Activated CD4-positive, CD25-positive, alpha-beta regulatory T cell treated with anti-CD3 and anti-CD28 coated beads, Interleukin-2, amount 50 U/mL, for 24 hours (primary cell): Measurements from ENCODE around the gene LBX2.
"Not testable (repeated sequence)": the region's sequence is repeated elsewhere in the genome, so short reads cannot be mapped to it uniquely, and the experiment has no call there.

Source experiments
- ATAC-seq, 2 donors: fragments of 150-1000 bp; cut with Tn5 transposase; one replicate each; pipeline ENCODE4 v1.10.0; 2021; ENCODE audit warnings: mild to moderate bottlenecking in 1 of 2, moderate library complexity in 1 of 2

The LBX2 gene

GRCh38 chr2:74482801-74483674 lies 16.4 kb downstream of the LBX2 start, which contains the start of the genes CCDC142 and TTC31:
CCDC142 (minus strand) TSS chr2:74482998; CDS start chr2:74482837, 161 bp downstream.
TTC31 (plus strand) TSS chr2:74483081; CDS start chr2:74483096, 15 bp downstream.
- peak; percentile 93 to 95 for ATAC-seq

DNA sequence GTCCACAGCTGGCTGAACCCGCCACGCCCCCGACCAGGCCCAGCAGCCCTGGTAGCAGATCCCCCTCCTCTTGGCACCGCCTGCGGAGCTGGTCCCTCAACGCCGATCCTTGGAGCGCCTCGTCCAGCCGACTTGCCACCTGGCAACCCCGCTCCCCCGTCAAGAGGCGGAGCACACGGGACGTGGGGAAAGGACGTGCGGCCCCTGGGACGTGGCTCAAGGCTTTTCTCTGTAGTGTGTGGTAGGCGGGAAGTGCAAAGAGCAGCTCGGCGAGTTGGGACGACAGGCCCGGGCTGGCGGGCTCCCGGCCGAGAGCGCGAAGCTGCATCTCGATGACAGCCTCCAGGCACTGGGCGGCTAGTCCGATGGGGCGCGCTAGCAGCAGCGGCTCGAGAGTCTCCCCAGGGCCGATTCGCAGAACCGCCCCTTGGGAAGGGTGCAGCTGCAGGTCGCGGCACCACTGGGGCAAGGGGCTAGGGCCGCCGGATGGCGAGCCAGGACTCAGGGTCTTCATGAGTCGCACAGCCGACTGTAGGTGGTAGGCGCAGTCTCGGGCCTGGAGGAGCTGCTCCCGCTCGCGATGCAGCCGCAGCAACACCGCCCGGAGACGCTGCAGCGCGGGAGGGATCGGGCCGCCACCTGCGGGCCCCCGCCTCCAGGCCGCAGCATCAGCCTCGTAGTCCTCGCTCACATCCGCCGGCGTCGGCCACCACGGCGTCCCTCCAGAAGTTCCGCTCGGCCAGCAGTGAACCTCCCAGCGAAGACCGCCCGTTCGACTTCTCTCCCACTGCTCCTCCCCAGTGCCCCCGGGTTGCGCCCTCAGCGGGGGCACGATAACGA lies 17.2 kb downstream of the LBX2 start:
- peak; percentile 47 to 49 for ATAC-seq

- no peak for ATAC-seq
Observed at GRCh38 chr2:74481431-74481830, 18.0 kb downstream of the LBX2 start.

GRCh38 chr2:74474899-74475298 lies 24.5 kb downstream of the LBX2 start:
- no peak for ATAC-seq

- no peak for ATAC-seq
Observed at GRCh38 chr2:74474481-74474880, 24.9 kb downstream of the LBX2 start.

- ATAC-seq, result no peak
Observed at GRCh38 chr2:74472945-74473258, 26.5 kb downstream of the LBX2 start.

- ATAC-seq, result peak; percentile 94 to 97
Observed at GRCh38 chr2:74472086-74472944, 27.1 kb downstream of the LBX2 start, which contains the start of gene MRPL53. MRPL53 (minus strand) TSS chr2:74472680; CDS start chr2:74472660, 20 bp downstream.

DNA sequence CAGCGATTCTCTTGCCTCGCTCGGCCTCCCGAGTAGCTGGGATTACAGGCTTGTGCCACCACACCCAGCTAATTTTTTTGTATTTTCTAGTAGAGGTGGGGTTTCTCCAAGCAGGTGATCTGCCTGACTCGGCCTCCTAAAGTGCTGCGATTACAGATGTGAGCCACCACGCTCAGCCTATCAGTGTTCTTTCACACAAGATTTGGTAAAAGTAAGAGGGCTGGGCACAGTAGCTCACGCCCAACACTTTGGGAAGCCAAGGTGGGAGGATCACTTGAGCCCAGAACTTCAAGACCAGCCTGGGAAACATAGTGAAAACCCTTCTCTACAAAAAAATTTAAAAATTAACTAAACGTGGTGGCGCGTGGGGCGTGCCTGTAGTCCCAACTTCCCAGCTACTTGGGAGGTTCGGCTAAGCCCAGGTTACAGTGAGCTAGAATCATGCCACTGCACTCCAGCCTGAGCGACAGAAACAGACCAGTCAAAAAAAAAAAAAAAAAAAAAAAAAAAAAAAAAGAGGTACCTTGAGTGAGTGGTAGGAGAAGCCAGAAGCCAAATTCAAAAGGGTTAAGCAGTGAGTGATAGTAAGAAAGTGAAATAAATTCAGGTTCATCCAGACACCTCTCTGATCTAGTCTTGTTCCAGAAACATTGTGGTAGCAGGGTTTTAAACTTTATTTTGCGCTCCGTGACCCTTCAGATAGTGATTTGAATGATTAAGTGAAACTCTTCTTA lies 27.9 kb downstream of the LBX2 start:
- peak in 1 of 2 donors; percentile 1 for ATAC-seq

DNA sequence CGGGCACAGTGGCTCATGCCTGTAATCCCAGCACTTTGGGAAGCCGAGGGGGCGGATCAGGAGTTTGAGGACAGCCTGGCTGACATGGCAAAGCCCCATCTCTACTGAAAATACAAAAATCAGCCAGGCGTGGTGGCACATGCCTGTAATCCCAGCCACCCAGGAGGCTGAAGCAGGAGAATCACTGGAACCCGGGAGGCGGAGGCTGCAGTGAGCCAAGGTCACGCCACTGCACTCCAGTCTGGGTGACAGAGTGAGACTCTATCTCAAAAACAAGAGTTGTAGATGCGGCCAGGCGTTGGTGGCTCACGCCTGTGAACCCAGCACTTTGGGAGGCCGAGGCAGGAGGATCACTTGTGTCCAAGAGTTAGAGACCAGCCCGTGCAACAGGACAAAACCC lies 28.7 kb downstream of the LBX2 start:
- ATAC-seq, result not testable (repeated sequence)

DNA sequence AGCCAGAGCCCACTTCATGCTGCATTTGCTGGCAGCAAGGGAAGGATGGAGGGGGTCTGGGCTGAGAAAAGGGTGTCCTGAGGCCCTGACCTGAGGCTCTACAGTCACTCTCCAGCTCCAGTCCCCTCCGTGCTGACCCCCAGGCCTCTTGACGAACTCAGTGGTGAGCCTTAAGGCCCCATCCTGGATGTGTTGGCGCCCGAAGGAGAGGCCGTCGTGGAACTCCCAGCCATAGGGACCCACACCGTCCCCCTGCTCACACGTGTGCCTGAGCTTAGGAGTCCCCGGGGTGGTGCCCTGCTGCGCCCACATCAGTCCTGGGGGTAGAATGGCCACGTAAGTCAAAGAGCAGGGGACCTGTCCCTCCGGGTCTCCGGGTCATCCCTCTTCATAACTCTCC lies 35.0 kb downstream of the LBX2 start:
- ATAC-seq, result no peak

GRCh38 chr2:74462786-74463105 lies 36.7 kb downstream of the LBX2 start:
- no peak for ATAC-seq

DNA sequence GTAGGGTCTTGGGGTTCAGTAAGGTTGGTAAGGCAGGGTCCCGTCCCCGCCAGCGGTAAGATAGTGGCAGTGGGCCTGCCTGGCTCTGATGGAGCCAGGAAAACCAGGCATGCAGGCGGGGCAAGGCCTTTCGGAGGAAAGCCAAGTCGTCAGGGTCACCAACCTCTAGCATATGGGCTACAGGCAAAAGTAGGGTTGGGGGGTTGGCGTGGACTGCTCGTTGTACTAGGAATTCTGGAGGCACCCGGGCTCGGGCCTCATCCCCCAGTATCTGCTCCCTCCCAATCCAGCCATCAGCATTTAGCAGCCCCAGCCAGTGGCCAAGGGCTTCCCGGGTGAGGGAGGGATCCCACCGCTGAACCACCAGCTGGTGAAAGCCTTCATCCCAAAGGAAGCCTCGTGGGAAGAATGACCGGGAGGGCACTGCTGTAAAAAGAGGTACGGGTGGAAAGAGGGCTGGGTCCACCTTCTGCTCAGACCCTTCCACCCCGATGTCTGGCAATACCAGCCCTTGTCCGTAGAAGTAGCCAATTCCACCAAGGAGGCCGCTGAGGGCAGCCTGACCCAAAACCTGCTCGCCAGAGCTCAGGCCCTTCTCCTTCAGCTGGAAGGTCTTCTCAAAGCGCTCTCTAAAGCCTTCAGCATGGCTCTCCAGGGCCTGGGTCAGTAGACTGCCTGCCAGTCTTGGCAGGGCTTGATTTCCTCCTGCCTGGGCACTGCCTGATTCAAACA lies 37.2 kb downstream of the LBX2 start:
- ATAC-seq, result no peak

DNA sequence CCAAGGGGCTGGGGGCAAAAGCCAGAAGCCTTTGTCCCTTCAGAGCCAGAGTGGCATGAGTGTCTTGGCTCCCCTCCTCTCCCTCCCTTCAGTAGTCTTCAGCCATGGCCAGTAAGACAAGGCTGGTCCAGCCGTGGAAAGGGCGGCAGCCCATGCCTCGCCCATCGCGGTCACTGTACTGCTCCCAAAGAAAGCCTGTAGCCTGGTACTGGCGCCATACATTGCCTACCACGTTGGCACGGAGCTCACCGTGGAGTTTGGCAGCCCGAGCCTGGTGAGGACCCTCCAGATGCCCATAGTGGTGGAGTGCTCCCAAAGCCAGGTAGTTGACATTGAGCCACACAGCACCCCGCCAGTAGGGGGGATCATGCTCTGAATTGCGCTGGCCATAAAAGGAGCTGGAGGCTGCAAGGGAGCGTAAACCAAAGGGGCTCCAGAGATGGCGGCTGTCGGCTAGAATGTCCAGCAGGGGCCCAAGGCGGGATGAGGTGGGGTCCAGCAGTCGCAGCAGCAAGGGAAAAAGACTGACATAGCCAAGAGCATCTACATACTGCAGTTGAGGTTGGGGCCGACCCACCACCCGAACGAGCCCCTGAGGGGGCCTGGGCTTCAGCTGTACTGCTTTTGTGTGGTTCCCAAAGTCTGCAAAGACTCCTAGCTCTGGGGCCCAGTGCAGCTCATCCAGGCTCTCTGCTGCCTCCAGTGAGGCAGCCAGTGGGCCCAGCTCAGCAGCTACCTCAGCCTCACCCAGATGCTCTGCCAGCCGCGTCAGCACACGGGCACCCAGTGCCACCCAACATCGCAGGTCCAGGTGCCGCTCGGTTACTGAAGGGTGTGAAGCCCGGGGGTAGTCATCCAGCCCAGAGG lies 38.0 kb downstream of the LBX2 start:
- ATAC-seq, result no peak

DNA sequence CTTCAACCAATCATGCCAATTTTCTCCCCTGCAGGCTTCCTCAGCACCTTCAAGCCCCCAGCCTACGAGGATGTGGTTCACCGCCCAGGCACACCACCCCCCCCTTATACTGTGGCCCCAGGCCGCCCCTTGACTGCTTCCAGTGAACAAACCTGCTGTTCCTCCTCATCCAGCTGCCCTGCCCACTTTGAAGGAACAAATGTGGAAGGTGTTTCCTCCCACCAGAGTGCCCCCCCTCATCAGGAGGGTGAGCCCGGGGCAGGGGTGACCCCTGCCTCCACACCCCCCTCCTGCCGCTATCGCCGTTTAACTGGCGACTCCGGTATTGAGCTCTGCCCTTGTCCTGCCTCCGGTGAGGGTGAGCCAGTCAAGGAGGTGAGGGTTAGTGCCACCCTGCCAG lies 39.2 kb downstream of the LBX2 start:
- ATAC-seq, result not testable (repeated sequence)

DNA sequence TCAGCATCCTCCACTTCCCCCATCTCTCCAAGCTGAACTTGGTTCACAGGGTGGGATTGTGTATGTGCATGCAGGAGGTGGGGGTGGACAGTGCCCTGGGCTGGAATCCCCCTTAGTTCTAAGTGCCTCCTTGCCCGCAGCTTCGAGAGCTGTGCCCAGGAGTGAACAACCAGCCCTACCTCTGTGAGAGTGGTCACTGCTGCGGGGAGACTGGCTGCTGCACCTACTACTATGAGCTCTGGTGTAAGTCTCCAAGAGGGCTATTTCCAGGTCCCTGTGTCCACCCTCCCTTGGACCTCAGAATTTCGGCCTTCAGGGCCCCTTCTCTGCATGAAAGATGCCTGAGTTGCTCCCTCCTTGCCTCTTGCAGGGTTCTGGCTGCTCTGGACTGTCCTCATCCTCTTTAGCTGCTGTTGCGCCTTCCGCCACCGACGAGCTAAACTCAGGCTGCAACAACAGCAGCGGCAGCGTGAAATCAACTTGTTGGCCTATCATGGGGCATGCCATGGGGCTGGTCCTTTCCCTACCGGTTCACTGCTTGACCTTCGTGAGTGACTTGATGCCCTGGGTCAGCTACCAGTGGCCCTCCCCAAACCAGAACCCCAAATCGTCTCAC lies 39.8 kb downstream of the LBX2 start:
- ATAC-seq, result not testable (repeated sequence)

DNA sequence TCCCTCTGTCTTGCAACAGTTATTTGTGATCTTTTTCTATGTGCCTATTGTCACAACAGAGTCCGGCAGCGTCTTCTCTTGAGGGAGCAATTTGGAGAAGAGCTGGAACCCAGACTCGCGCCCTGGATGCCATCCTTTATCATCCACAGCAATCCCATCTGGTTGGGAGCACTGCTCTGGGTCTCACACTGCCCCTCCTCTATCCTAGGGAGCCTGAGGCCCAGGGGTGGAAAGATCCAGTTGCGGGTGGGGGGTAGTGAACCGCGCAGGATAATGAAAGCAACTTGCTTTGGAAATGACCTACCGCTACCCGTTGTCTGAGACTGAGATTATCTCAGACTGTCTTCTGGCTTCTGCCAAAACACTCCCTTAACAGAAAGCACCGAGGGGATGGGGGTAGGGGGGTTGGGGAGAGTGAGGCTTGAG lies 40.5 kb downstream of the LBX2 start:
- ATAC-seq, result no peak

GRCh38 chr2:74458132-74458937 lies 41.1 kb downstream of the LBX2 start, which contains the start of gene WBP1:
WBP1 (plus strand) TSS chr2:74458438; CDS start chr2:74458603, 165 bp downstream.
- ATAC-seq, result peak; percentile 87 to 91

DNA sequence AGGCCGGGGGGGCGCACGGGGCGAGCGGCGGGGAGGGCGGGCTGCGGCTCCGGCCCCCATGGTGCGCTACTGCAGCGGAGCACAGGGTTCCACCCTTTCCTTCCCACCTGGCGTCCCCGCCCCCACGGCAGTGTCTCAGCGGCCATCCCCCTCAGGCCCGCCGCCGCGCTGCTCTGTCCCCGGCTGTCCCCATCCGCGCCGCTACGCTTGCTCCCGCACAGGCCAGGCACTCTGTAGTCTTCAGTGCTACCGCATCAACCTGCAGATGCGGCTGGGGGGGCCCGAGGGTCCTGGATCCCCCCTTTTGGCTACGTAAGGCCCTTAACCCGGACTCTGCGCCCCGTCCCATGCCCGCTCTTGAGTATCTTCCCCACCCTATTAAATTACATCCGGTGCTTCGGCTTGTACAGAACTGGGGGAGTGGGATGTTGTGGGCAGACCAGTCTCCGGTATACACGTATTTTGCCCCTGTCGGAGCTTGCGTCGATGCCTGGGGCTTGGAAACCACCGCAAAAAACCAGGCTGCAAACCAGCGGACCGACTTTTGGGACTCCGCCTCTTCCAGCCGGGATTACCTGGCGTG lies 41.8 kb downstream of the LBX2 start:
- ATAC-seq, result peak; percentile 18 to 23
